GM23248 (cell line): Measurements from ENCODE around the gene APOA4. TPM values are rescaled to one million over a fixed set of nuclear protein-coding genes. Genes with fewer than 3 reads are reported as not detected.

Experiments
- DNase-seq: peaks from one replicate; pipeline ENCODE4 v3.0.0-alpha.2; 2015
- H2AFZ ChIP-seq: fragments of 200-600 bp; sonication (generic); 2 replicates; pipeline ENCODE4 v1.6.1; 2016; ENCODE audit warnings: antibody characterized with exemption
- H3F3A ChIP-seq: fragments of 200-600 bp; sonication (generic); 2 replicates; pipeline ENCODE4 v1.6.1; 2016; ENCODE audit warnings: mild to moderate bottlenecking, antibody characterized with exemption, mixed run types; ENCODE audit not compliant: insufficient read depth
- H3K27ac ChIP-seq: fragments of 200-600 bp; sonication (generic); 2 replicates; pipeline ENCODE4 v1.5.1; 2016; ENCODE audit warnings: mild to moderate bottlenecking
- H3K27me3 ChIP-seq: fragments of 200-600 bp; sonication (generic); replicated peaks from 2 replicates; pipeline ENCODE4 v1.6.1; 2016; ENCODE audit warnings: mild to moderate bottlenecking; ENCODE audit not compliant: insufficient read depth
- H3K36me3 ChIP-seq: fragments of 200-600 bp; sonication (generic); 2 replicates; pipeline ENCODE4 v1.6.1; 2016; ENCODE audit warnings: low read depth, mild to moderate bottlenecking
- H3K4me1 ChIP-seq: fragments of 200-600 bp; sonication (generic); 2 replicates; pipeline ENCODE4 v1.6.1; 2016; ENCODE audit warnings: mild to moderate bottlenecking; ENCODE audit not compliant: insufficient read depth
- H3K4me2 ChIP-seq: fragments of 200-600 bp; sonication (generic); one replicate; pipeline ENCODE4 v1.6.1; 2016; ENCODE audit warnings: mild to moderate bottlenecking; ENCODE audit not compliant: unreplicated experiment
- H3K4me3 ChIP-seq: fragments of 200-600 bp; sonication (generic); 2 replicates; pipeline ENCODE4 v1.5.1; 2016; ENCODE audit warnings: mild to moderate bottlenecking
- H3K79me2 ChIP-seq: fragments of 200-600 bp; sonication (generic); 2 replicates; pipeline ENCODE4 v1.6.1; 2016; ENCODE audit warnings: mild to moderate bottlenecking; ENCODE audit not compliant: insufficient read depth
- H3K9ac ChIP-seq: fragments of 200-600 bp; sonication (generic); 2 replicates; pipeline ENCODE4 v1.6.1; 2016; ENCODE audit warnings: mild to moderate bottlenecking
- H3K9me2 ChIP-seq: fragments of 200-600 bp; sonication (generic); 2 replicates; pipeline ENCODE4 v1.6.1; 2016; ENCODE audit warnings: mixed run types, mild to moderate bottlenecking, moderate library complexity; ENCODE audit not compliant: insufficient read depth
- H3K9me3 ChIP-seq: fragments of 200-600 bp; sonication (generic); one replicate; pipeline ENCODE4 v1.6.1; 2017; ENCODE audit warnings: low read depth
- H4K20me1 ChIP-seq: fragments of 200-600 bp; sonication (generic); 2 replicates; pipeline ENCODE4 v1.6.0; 2016; ENCODE audit not compliant: insufficient read depth
- EZH2 ChIP-seq: fragments of 200-600 bp; sonication (generic); IDR thresholded peaks from 2 replicates; pipeline ENCODE4 v1.6.1; 2018; ENCODE audit warnings: antibody characterized with exemption, mild to moderate bottlenecking; ENCODE audit not compliant: insufficient read depth, poor library complexity, severe bottlenecking
- EZH2phosphoT487 ChIP-seq: fragments of 200-600 bp; sonication (generic); IDR thresholded peaks from 2 replicates; pipeline ENCODE4 v1.6.1; 2018; ENCODE audit warnings: antibody characterized with exemption, moderate library complexity, mild to moderate bottlenecking, low read depth; ENCODE audit not compliant: insufficient read depth
- WGBS, 2 experiments: methylation state at CpG; one replicate each; pipeline ENCODE4 v1.1.6; 2015 to 2017; ENCODE audit warnings: low lambda C conversion rate in 2 of 2, low coverage in 1 of 2; ENCODE audit errors: missing lambda C conversion rate in 2 of 2; 5-methylcytosine and 5-hydroxymethylcytosine counted together
- in situ Hi-C: fragments of 300-500 bp; cut with MboI; formaldehyde crosslinking; loops from 2 replicates; pipeline ENCODE4 v1.15.0; 2020
- polyA plus RNA-seq: library from polyadenylated mRNA; unstranded; fragments of >200 nt; fragmentation: Nextera tagmentation; extraction: Ambion mirVana; gene quantifications from 2 replicates; pipeline ENCODE4 v1.2.1, GENCODE V29; 2016
- total RNA-seq: library from RNA; depleted of rRNA; stranded (reverse); fragments of >200 nt; shearing (Covaris generic); gene quantifications from 2 replicates; pipeline ENCODE4 v1.2.3, GENCODE V29; 2014; rRNA removed

Gene APOA4
- total RNA-seq (not detected in 2 replicates), polyA plus RNA-seq (not detected in 2 replicates)

DNA sequence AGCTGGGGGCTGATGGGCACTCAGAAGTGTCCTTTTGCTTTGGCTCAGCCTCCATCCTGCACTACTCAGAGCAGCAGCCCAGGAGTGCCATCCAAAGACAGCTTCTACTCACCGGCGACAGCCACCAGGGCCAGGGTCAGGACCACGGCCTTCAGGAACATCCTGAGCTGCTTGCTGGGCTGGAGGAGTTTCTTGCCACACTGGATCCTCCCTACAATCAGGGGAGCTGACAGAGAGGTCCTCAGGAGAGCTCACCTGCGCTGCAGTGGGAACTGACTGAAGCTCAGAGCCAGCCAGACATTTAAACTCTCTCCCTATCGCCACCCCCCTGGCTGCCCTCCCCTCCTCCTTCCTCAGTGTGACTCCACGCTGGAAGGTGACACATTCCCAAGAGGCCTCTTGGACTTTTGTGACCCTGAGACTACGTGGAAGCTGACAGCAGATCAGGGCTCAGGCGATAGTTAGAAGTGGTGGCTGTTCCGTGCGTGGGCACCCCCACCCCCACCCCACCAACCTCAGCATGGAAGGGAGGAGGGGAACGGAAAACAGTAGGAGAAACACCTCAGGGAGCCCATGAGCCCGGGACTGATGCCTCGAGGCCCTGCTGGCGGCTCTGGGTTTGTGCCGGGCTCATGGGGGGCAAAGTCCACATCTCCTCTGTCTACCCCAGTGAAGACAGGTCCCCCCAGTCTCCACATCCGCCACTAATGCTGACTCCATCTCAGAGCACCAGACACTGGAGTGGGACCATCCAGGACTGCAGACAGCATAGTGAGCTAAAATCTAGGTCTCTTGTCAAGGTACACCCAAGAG is at the start of gene APOA4:
Gene APOA4, minus strand, starts transcription at position 274 of the 813 bp plus-strand sequence. Its CDS starts 113 bp downstream, at position 161.
- H3K9me2 ChIP-seq, result no peaks in the 10 kb centered on the region
- H3K9ac ChIP-seq, result no peak within 1 kb of the TSS
- in situ Hi-C loops, result no loop called here
- no peaks in the 10 kb centered on the region for H3K27me3 ChIP-seq
- 65 to 71% methylated on average over 16 of the region's 16 CpGs for WGBS, 2 experiments
- no peak within 1 kb of the TSS for H3K4me2 ChIP-seq
- no peaks in the 10 kb centered on the region for H4K20me1 ChIP-seq
- no peak within 1 kb of the TSS for H3K27ac ChIP-seq
- H3K9me3 ChIP-seq, result no peaks in the 10 kb centered on the region
- TF ChIP-seq EZH2, result no peak
- TF ChIP-seq EZH2phosphoT487, result no peak
- no peak for DNase-seq
- no peaks in the 10 kb centered on the region for H3K79me2 ChIP-seq
- no peaks in the 10 kb centered on the region for H3K4me1 ChIP-seq
- no peak within 1 kb of the TSS for H2AFZ ChIP-seq
- no peak within 1 kb of the TSS for H3K4me3 ChIP-seq
- no peaks in the 10 kb centered on the region for H3F3A ChIP-seq
- no peaks in the 10 kb centered on the region for H3K36me3 ChIP-seq

DNA sequence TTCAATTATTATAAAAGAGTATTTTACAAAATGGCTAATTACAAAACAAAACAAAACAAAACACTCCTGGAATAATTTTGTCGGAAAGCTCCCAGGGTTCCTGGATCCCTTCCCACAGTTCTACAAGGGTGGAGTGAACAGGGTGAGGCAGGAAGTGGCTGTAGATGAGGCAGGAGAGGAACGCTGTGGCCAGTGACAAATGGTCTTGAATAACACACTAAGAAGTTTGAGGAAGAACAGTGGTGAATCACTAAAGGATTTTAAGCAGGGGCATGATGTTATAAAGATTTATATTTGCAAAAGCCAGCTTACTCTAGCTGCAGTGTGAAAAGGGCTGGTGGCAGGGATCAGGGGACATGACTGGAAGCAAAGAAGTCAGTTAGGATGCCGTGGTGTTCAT is 48.1 kb upstream of the APOA4 start:
- H3K9me3 ChIP-seq, result no peaks in the 10 kb centered on the region
- no peaks in the 10 kb centered on the region for H4K20me1 ChIP-seq
- H3K4me3 ChIP-seq, result peak overlapping the region; percentile 33
- H3K4me1 ChIP-seq, result peaks cover 50% of the 10 kb centered on the region
- H2AFZ ChIP-seq, result peak overlapping the region; percentile 26
- WGBS, 2 experiments, result 7 to 16% methylated on average over 3 of the region's 3 CpGs
- in situ Hi-C loops, result loop anchor here (10.0 kb wide), 1 partner anchor 234 kb away; no protein-coding TSS in a partner anchor
- DNase-seq, result peak; percentile 95
- TF ChIP-seq EZH2 (no peak), EZH2phosphoT487 (no peak)
- H3F3A ChIP-seq, result peaks cover 49% of the 10 kb centered on the region
- no peaks in the 10 kb centered on the region for H3K9me2 ChIP-seq
- peak overlapping the region; percentile 84 for H3K27ac ChIP-seq
- no peaks in the 10 kb centered on the region for H3K79me2 ChIP-seq
- no peaks in the 10 kb centered on the region for H3K36me3 ChIP-seq
- H3K9ac ChIP-seq, result peak overlapping the region; percentile 58
- no peaks in the 10 kb centered on the region for H3K27me3 ChIP-seq
- H3K4me2 ChIP-seq, result peak overlapping the region; percentile 52

DNA sequence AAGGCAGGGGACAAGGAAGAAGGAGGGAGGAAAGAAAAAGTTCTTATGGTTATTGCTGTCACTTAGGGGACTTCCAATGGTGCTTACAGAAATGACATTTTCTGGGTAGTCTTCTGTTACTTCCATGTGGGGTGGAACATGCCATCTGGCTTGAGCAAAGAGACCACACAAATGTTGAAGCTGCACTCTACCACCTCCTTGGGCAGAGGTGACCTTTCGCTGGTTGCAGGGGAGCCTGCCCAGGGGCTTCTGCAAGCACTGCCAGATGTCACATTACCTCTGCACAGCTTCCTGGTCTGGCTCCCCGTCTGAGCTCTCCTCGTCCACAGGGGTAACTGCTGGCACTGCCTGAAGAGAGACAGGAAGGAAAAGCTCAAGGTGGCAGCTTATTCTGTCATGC is 47.0 kb upstream of the APOA4 start:
- in situ Hi-C loops, result loop anchor here (10.0 kb wide), 1 partner anchor 235 kb away; no protein-coding TSS in a partner anchor
- H3K4me1 ChIP-seq, result peaks cover 62% of the 10 kb centered on the region
- DNase-seq, result no peak

DNA sequence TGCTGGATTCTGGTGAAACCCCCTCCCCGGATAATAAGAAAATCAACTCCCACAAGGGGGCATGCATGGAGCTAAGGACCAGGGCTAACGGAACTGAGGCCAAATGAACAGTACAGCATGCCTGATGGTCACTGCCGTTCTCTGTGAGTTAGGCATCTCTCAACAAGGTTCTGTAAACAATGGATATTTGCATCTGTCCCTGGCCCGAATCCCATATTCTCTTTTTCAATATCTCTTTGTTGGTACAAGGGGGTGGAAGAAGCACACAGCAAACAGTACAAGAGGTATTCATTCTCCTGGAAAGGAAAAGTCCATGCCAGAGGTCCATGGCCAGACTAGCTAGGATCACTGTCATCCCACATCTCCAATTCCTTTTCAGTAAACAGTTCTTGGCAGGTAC is 46.5 kb upstream of the APOA4 start:
- Histone ChIP-seq H3K4me3 (no peak overlapping the region), H3K27me3 (no peaks in the 10 kb centered on the region), H3K27ac (no peak overlapping the region), H3K79me2 (no peaks in the 10 kb centered on the region), H3K36me3 (no peaks in the 10 kb centered on the region), H4K20me1 (no peaks in the 10 kb centered on the region), H3K4me1 (peaks cover 63% of the 10 kb centered on the region), H3K4me2 (no peak overlapping the region), H3K9me3 (no peaks in the 10 kb centered on the region), H2AFZ (no peak overlapping the region), H3F3A (peaks cover 60% of the 10 kb centered on the region), H3K9me2 (no peaks in the 10 kb centered on the region), H3K9ac (no peak overlapping the region)
- TF ChIP-seq EZH2, result no peak
- TF ChIP-seq EZH2phosphoT487, result no peak
- in situ Hi-C loops, result loop anchor here (10.0 kb wide), 1 partner anchor 235 kb away; no protein-coding TSS in a partner anchor
- DNase-seq, result no peak
- 97 to 98% methylated on average over 4 of the region's 4 CpGs for WGBS, 2 experiments

More for the DNA sequence above, 47.0 kb upstream of the APOA4 start:
- Histone ChIP-seq H2AFZ (no peak overlapping the region), H3K4me3 (no peak overlapping the region), H3K9ac (no peak overlapping the region), H3K27ac (no peak overlapping the region), H3K79me2 (no peaks in the 10 kb centered on the region), H4K20me1 (no peaks in the 10 kb centered on the region), H3K27me3 (no peaks in the 10 kb centered on the region), H3K36me3 (no peaks in the 10 kb centered on the region), H3K4me2 (no peak overlapping the region), H3F3A (peaks cover 60% of the 10 kb centered on the region), H3K9me3 (no peaks in the 10 kb centered on the region), H3K9me2 (no peaks in the 10 kb centered on the region)
- WGBS, 2 experiments, result 91 to 96% methylated on average over 3 of the region's 3 CpGs
- no peak for TF ChIP-seq EZH2
